ENCODE measurements around the gene ACACB.

Gene ACACB

DNA sequence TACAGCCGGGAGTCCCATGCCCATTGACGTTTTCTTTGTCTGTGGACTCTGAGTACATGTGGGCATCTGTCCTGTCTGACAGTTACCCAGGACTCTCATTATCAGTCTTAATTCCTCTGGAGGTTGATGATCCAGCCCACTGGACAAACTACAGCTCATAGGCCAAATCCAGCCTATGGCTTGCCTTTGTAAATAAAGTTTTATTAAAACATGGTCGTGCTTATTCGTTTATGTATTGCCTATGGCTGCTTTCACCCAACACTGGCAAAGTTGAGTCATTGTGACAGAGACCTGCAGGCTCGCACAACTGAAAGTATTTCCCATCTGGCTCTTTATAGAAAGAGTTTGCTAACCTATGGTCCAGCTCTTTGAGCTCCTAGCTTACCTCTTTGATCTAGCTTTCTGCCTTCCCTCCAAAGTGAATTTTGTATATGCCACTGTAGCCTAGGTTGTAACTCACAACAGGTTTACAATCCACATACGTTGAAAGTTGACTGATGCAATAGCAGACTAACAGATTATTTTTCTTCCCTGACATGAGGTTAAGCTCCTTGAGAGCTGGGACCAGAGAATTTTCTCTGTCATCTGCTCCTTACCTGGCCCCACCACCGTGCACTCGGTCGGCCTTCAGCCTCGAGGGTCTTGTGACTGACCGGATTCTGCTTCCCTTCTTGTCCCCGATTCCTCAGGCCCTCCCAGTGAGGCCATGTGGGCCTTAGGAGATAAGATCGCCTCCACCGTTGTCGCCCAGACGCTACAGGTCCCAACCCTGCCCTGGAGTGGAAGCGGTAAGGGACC lies 57.3 kb downstream of the ACACB start:
- TF ChIP-seq, protein P1, sequence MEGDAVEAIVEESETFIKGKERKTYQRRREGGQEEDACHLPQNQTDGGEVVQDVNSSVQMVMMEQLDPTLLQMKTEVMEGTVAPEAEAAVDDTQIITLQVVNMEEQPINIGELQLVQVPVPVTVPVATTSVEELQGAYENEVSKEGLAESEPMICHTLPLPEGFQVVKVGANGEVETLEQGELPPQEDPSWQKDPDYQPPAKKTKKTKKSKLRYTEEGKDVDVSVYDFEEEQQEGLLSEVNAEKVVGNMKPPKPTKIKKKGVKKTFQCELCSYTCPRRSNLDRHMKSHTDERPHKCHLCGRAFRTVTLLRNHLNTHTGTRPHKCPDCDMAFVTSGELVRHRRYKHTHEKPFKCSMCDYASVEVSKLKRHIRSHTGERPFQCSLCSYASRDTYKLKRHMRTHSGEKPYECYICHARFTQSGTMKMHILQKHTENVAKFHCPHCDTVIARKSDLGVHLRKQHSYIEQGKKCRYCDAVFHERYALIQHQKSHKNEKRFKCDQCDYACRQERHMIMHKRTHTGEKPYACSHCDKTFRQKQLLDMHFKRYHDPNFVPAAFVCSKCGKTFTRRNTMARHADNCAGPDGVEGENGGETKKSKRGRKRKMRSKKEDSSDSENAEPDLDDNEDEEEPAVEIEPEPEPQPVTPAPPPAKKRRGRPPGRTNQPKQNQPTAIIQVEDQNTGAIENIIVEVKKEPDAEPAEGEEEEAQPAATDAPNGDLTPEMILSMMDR (IDR thresholded peaks at IDR 0.05; ENCODE audit: extremely low read depth, missing control alignments), result no peak
- DNase-seq (ENCODE audit: low spot score), result no peak

DNA sequence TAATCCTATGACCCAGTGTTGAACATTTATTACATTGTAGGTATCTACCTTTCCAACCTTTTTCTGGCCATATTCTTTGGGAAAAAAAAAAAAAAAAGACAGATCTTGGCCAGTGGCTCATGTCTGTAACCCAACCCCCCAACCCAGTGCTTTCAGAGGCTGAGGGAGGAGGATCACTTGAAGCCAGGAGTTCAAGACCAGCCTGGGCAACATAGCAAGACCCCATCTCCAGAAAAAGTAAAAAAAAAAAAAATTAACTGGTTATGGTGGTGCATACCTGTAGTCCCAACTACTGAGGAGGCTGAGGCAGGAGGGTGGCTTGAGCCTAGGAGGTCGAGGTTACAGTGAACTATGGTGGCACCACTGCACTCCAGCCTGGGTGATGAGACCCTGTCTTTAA lies 58.1 kb downstream of the ACACB start:
- TF ChIP-seq, protein P1 (IDR thresholded peaks at IDR 0.05; ENCODE audit: extremely low read depth, missing control alignments), result no peak
- DNase-seq (ENCODE audit: low spot score), result no peak

DNA sequence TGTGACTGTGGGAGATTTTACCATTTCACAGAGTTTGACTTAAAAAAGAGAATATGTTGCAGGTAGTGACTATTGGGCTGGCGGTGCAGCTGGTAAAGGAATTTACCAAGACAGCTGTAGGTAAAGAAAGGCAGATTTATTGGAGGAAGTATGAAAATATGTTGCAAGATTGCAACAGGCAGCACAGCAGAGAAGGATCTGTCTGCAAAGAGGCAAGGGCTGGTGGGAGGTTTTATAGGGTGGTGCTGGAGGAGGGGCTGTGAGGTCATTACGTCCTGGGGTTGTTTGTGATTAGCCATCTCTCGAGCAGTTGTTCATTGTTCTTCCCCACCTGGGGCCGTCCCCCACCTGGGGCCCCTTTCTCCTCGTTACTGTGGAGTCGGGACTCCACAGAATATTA lies 62.1 kb downstream of the ACACB start:
- TF ChIP-seq, protein P1 (IDR thresholded peaks at IDR 0.05; ENCODE audit: extremely low read depth, missing control alignments), result no peak

DNA sequence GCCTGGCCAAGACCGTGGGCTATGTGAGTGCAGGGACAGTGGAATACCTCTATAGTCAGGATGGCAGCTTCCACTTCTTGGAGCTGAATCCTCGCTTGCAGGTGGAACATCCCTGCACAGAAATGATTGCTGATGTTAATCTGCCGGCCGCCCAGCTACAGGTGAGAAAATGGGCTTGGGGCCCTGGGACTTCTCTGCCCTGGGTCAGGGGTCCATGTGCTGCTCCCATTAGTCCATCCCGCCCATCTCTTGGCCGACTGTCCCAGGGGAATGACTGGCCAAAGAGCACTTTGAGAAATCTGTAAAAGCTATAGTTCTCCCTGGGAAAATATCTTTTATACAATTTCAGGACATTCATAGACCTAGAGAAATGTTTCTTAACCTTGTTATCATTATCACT lies 63.5 kb downstream of the ACACB start:
- TF ChIP-seq, protein P1 (IDR thresholded peaks at IDR 0.05; ENCODE audit: extremely low read depth, missing control alignments), result no peak

More for the DNA sequence above, 62.1 kb downstream of the ACACB start:
- DNase-seq (ENCODE audit: low spot score), result no peak

DNA sequence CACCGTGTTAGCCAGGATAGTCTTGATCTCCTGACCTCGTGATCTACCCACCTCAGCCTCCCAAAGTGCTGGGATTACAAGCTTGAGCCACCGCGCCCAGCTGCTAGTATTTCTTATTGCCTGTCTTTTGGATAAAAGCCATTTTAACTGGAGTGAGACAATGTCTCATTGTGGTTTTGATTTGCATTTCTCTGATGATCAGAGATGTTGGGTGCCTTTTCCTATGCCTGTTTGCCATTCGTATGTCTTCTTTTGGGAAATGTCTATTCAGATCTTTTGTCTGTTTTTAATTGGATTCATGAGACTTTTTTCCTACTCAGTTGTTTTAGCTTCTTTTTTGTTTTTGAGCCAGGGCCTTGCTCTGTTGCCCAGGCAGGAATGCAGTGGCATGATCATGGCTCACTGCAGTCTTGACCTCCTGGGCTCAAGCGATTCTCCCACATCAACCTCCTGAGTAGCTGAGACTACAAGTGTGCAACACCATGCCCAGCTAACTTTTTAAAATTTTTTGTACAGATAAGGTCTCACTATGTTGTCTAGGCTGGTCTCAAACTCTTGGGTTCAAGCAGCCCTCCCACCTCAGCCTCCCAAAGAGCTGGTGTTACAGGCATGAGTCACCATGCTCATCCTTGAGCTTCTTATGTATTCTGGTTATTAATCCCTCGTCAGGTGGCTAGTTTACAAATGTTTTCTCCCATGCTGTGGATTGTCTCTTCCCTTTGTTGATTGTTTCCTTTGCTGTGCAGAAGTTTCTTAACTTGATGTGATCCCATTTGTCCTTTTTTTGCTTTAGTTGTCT lies 65.9 kb downstream of the ACACB start:
- TF ChIP-seq, protein P1 (IDR thresholded peaks at IDR 0.05; ENCODE audit: extremely low read depth, missing control alignments), result no peak
- no peak for DNase-seq (ENCODE audit: low spot score)

More for the DNA sequence above, 63.5 kb downstream of the ACACB start:
- DNase-seq (ENCODE audit: low spot score), result no peak

DNA sequence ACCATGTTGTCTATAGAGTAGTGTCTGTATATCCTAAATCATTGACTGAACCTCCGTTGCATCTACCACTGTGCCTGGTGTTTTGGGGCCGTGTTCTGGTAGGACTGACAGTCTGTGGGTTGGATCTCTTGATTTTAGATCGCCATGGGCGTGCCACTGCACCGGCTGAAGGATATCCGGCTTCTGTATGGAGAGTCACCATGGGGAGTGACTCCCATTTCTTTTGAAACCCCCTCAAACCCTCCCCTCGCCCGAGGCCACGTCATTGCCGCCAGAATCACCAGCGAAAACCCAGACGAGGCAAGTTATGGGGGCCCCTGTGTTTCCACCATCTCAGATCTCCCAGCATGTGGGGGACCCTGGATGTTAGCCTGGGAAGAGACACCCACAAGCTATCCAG lies 69.1 kb downstream of the ACACB start:
- DNase-seq (ENCODE audit: low spot score), result no peak
- TF ChIP-seq, protein P1 (IDR thresholded peaks at IDR 0.05; ENCODE audit: extremely low read depth, missing control alignments), result no peak

Data from GM20000 (cell line).